ENCODE measurements around the gene ATRIP.

GRCh38 chr3:48441940-48442339, 4.6 kb upstream of the ATRIP start:
- no peak for TF ChIP-seq CTCF (IDR thresholded peaks at IDR 0.05)
- no peak for TF ChIP-seq POLR2AphosphoS5 (IDR thresholded peaks at IDR 0.05; ENCODE audit: low read depth, low read length)
- TF ChIP-seq SIN3A (IDR thresholded peaks at IDR 0.05; ENCODE audit: borderline replicate concordance, insufficient read depth, low read depth, low read length): no peak
- no peak for TF ChIP-seq REST (IDR thresholded peaks at IDR 0.05; ENCODE audit: insufficient read depth in 1 of 2, low read depth in 2 of 2, low read length in 1 of 2)

Measured in Panc1 (cell line).